WTC11 (cell line): ENCODE measurements around the gene ADARB2.

Experiments
- AFF4 ChIP-seq: sonication (generic); formaldehyde crosslinking; IDR thresholded peaks from 2 replicates; pipeline ENCODE4 v1.8.1; 2023; ENCODE audit warnings: mild to moderate bottlenecking, missing genetic modification reagents, borderline replicate concordance
- CDX4 ChIP-seq: fragments of 250-450 bp; sonication (Bioruptor Pico); IDR thresholded peaks from 2 replicates; pipeline ENCODE4 v1.9.0; 2021; ENCODE audit warnings: moderate library complexity, mild to moderate bottlenecking, inconsistent platforms, borderline replicate concordance
- CREB1 ChIP-seq: sonication (generic); formaldehyde crosslinking; IDR thresholded peaks from 2 replicates; pipeline ENCODE4 v1.8.0; 2023; ENCODE audit warnings: mild to moderate bottlenecking, missing genetic modification reagents
- CTCF ChIP-seq: fragments of 200-600 bp; IDR thresholded peaks from 2 replicates; pipeline ENCODE4 v1.8.0; 2022; ENCODE audit warnings: antibody characterized with exemption
- ETV6 ChIP-seq: sonication (generic); formaldehyde crosslinking; IDR thresholded peaks from 2 replicates; pipeline ENCODE4 v1.8.1; 2022; ENCODE audit warnings: mild to moderate bottlenecking, missing genetic modification reagents
- IRF1 ChIP-seq: sonication (generic); formaldehyde crosslinking; IDR thresholded peaks from 2 replicates; pipeline ENCODE4 v1.8.0; 2023; ENCODE audit warnings: missing genetic modification reagents
- JUN ChIP-seq: sonication (generic); formaldehyde crosslinking; IDR thresholded peaks from 2 replicates; pipeline ENCODE4 v1.8.0; 2023; ENCODE audit warnings: mild to moderate bottlenecking, missing genetic modification reagents
- MAX ChIP-seq: sonication (generic); formaldehyde crosslinking; IDR thresholded peaks from 2 replicates; pipeline ENCODE4 v1.8.0; 2022; ENCODE audit warnings: mild to moderate bottlenecking, missing genetic modification reagents
- NFE2L1 ChIP-seq: sonication (generic); formaldehyde crosslinking; IDR thresholded peaks from 2 replicates; pipeline ENCODE4 v1.8.1; 2023; ENCODE audit warnings: missing genetic modification reagents
- NR1H2 ChIP-seq: sonication (generic); formaldehyde crosslinking; IDR thresholded peaks from 2 replicates; pipeline ENCODE4 v1.9.0; 2021; ENCODE audit warnings: mild to moderate bottlenecking, moderate library complexity, missing genetic modification reagents
- PREB ChIP-seq: sonication (generic); formaldehyde crosslinking; IDR thresholded peaks from 2 replicates; pipeline ENCODE4 v1.8.1; 2022; ENCODE audit warnings: mild to moderate bottlenecking, missing genetic modification reagents, moderate library complexity, borderline replicate concordance
- SP1 ChIP-seq: sonication (generic); formaldehyde crosslinking; conservative IDR thresholded peaks from 2 replicates; pipeline ENCODE4 v1.8.1; 2022; ENCODE audit warnings: missing genetic modification reagents
- TCF7 ChIP-seq: sonication (generic); formaldehyde crosslinking; IDR thresholded peaks from 2 replicates; pipeline ENCODE4 v1.8.0; 2022; ENCODE audit warnings: mild to moderate bottlenecking, low read depth, missing genetic modification reagents, moderate library complexity
- USF2 ChIP-seq: sonication (generic); formaldehyde crosslinking; IDR thresholded peaks from 2 replicates; pipeline ENCODE4 v1.8.1; 2023; ENCODE audit warnings: mild to moderate bottlenecking, missing genetic modification reagents, moderate library complexity

GRCh38 chr10:1747590-1748157 lies 10.3 kb upstream of the ADARB2 start:
- no peak for TF ChIP-seq NFE2L1 (CRISPR knock-in tag)
- no peak for TF ChIP-seq CREB1 (CRISPR knock-in tag)
- TF ChIP-seq AFF4 (CRISPR knock-in tag) = no peak
- TF ChIP-seq JUN (CRISPR knock-in tag) = no peak
- TF ChIP-seq CTCF = no peak
- no peak for TF ChIP-seq ETV6 (CRISPR knock-in tag)
- no peak for TF ChIP-seq IRF1 (CRISPR knock-in tag)
- TF ChIP-seq PREB = no peak
- no peak for TF ChIP-seq MAX (CRISPR knock-in tag)
- TF ChIP-seq NR1H2 = no peak
- no peak for TF ChIP-seq CDX4 (CRISPR knock-in tag)
- TF ChIP-seq USF2 (CRISPR knock-in tag) = no peak
- TF ChIP-seq SP1 (CRISPR knock-in tag) = no peak
- no peak for TF ChIP-seq TCF7 (CRISPR knock-in tag)
